Ovary (tissue), 3 donors: Measurements from ENCODE around the gene ROBO1.

Source experiments
- CTCF ChIP-seq, 3 donors: fragments of 450-650 bp in 2 of 3; fragments of 200-600 bp in 1 of 3; IDR thresholded peaks; one replicate each; pipeline versions ENCODE4 v1.5.1 to v1.8.0; 2016 to 2022; ENCODE audit warnings: antibody characterized with exemption in 3 of 3, mild to moderate bottlenecking in 1 of 3
- EP300 ChIP-seq: sonication (generic); formaldehyde crosslinking; IDR thresholded peaks from one replicate; pipeline ENCODE4 v1.6.1; 2017; ENCODE audit warnings: antibody characterized with exemption
- donor health status: DM: no; HTN: no; CAD: no.

DNA sequence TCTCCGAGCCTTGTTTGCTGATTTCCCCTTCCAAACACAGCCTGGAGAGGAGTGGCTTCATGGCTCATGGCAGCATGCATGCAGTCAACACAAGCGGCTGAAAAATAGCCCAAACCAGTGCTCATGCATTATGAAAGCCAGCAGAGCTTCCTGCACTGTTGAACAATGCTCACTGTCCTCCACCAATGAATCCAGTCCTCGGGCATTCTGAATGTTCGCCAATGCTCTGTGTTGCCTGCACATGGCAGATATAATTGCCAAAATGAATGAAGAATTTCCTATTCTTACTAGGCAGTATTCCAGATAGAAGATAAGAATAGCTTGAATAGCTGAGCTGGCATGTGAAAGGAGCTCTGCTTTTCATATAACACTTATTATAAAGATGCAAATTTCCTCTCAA lies 252.7 kb downstream of the ROBO1 start:
- TF ChIP-seq CTCF (IDR thresholded peaks at IDR 0.05), result no peak
- no peak for TF ChIP-seq EP300
